T47D (cell line): ENCODE data around the gene LARGE2.

ENCODE experiments used
- DNase-seq, 2 experiments: peaks; one replicate each; pipeline versions ENCODE4 v3.0.0 to v3.0.0-alpha.2; 2011 to 2012; ENCODE audit warnings: low read depth in 1 of 2, low spot score in 1 of 2
- JUND ChIP-seq: IDR thresholded peaks from 2 replicates; pipeline ENCODE4 v1.6.1; 2012; ENCODE audit warnings: low read depth
- in situ Hi-C: cut with HindIII; loops from 2 replicates; pipeline ENCODE4 v1.10.0; 2016; ENCODE audit warnings: low sequenced_read_pairs, low pct_unique_long_range_greater_than_20kb

LARGE2 gene

GRCh38 chr11:45924036-45924915 lies 1.8 kb downstream of the LARGE2 start:
- TF ChIP-seq JUND = no peak
- in situ Hi-C loops = no loop called here
- DNase-seq = no peak

- DNase-seq = no peak
- in situ Hi-C loops = no loop called here
- no peak for TF ChIP-seq JUND
These were observed 2.5 kb downstream of the LARGE2 start for GRCh38 chr11:45924927-45925326.

DNA sequence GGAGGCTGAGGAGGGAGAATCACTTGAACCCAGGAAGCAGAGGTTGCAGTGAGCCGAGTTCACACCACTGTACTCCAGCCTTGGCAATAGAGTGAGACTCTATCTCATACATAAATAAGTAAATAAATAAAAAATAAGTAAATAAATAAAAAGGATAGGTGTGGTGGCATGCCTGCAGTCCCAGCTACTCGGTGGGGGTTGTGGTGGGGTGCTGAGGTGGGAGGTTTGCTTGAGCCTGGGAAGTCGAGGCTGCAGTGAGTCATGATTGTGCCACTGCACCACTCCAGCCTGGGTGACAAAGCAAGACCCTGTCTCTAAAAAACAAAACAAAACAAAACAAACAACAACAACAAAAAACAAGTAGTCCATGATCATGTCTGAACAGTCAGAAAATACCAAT lies 3.1 kb downstream of the LARGE2 start:
- no peak for TF ChIP-seq JUND
- in situ Hi-C loops = no loop called here
- no peak for DNase-seq

DNA sequence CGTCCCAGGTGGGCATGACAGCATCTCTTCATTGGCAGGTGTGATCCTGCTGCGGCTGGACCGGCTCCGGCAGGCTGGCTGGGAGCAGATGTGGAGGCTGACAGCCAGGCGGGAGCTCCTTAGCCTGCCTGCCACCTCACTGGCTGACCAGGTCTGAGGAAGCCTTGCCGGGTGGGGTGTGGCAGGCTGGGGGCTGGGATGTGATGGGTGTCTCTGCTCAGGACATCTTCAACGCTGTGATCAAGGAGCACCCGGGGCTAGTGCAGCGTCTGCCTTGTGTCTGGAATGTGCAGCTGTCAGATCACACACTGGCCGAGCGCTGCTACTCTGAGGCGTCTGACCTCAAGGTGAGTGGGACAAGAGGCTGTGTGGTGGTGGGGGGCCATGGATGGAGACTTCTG lies 3.5 kb downstream of the LARGE2 start:
- DNase-seq = no peak
- TF ChIP-seq JUND = no peak
- in situ Hi-C loops = no loop called here

DNA sequence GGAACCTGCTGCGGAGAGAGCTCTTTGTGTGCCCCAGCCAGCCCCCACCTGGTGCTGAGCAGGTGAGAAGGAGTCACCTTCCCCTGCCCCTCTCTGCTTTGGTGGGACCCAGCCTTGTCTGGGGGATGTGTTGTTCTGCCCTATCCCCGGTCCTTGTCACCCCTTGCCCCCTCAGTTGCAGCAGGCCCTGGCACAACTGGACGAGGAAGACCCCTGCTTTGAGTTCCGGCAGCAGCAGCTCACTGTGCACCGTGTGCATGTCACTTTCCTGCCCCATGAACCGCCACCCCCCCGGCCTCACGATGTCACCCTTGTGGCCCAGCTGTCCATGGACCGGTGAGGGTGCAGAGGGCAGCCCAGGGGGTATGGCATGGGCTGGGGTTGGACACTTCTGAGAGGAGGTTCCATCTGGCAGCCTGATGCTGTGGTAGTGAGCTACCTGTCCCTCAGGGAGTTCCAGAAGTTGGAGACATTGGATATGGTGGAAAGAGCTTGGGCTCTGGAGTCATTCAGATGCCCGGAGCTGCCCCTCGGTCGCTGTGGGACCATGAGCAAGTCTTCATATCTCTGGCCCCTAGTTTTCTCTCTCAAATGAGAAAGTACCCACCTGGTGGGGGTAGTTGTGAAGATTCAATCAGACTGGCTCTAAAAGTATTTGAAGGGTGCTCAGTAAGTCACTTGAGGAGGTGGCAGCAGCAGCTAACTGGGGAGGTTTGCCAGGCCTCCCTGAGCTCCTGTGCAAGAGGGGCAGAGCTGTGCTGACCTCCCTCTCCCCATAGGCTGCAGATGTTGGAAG lies 4.3 kb downstream of the LARGE2 start:
- no peak for DNase-seq
- in situ Hi-C loops = no loop called here
- TF ChIP-seq JUND = no peak

DNA sequence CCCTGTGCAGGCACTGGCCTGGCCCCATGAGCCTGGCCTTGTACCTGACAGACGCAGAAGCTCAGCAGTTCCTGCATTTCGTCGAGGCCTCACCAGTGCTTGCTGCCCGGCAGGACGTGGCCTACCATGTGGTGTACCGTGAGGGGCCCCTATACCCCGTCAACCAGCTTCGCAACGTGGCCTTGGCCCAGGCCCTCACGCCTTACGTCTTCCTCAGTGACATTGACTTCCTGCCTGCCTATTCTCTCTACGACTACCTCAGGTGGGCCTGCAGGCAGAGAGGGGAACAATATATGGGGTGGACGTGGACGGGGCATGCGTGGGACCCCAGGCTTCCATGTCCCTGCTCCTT lies 4.9 kb downstream of the LARGE2 start:
- in situ Hi-C loops = no loop called here
- no peak for TF ChIP-seq JUND
- DNase-seq = no peak

GRCh38 chr11:45927684-45928413 lies 5.4 kb downstream of the LARGE2 start:
- in situ Hi-C loops = no loop called here
- no peak for TF ChIP-seq JUND
- no peak for DNase-seq

GRCh38 chr11:45928535-45929215 lies 6.2 kb downstream of the LARGE2 start:
- in situ Hi-C loops = no loop called here
- DNase-seq = no peak
- TF ChIP-seq JUND = no peak

DNA sequence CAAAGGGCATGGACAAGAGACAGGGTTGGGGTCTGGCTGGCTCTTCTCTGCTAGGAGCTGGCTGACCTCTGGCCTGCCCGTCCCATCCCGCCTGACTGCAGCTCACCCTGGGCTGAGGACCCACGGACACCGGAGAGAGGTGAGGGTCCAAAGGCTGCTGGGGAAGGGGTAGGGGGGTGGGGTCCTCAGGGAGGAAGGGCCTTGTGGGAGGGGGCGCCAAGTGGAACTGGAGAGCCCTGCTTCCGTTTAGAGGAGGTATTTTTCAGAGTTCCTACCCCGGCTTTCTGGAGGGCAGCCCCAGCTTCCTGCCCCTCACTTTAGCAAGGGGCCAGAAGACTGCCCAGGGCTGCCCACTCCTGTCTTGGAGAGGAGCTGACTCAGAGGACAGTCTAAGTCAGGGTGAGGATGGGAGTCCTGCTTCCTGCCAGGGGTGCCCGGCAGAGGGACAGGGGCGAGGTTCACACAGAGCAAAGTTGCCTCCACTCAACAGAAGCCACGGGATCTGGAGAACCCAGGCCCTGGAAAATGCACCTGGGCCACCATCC lies 7.1 kb downstream of the LARGE2 start:
- TF ChIP-seq JUND = no peak
- in situ Hi-C loops = no loop called here
- DNase-seq = no peak

DNA sequence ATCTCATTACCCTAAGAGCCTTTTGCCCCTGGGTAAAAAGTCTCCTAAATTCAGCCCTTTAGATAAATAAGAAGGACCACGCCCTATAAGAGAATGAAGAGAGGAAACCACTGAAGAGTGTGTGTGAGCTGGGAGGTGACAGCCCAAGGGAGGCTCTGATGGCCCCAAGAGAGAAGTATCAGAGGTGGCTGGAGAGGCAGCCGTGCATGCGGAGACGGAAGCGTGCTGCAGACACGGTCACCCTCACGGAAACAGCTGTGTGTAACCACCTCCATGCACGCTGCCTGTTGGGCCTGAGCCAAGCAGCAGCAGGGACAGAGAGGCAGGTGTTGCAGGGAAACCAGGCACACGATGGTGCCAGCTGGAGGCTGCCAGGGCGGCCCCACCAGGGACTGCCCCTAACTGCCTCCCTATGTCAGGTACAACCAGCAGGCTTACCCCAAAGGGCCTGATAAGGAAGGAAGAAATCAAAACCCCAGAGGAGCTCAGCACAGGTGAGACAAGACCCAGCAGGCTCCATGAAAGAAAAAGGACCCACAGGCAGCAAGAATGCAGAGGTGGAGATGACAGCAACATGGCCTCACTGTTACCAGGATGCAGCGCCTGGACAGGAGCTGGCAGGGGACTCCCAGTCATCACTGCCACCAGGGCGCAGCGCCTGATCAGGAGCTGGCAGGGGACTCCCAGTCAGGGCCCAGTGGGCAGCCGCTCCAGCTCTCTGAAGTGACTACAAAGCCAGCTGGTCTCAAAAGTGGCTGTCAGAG lies 7.8 kb downstream of the LARGE2 start:
- TF ChIP-seq JUND = no peak
- in situ Hi-C loops = no loop called here
- DNase-seq = no peak

DNA sequence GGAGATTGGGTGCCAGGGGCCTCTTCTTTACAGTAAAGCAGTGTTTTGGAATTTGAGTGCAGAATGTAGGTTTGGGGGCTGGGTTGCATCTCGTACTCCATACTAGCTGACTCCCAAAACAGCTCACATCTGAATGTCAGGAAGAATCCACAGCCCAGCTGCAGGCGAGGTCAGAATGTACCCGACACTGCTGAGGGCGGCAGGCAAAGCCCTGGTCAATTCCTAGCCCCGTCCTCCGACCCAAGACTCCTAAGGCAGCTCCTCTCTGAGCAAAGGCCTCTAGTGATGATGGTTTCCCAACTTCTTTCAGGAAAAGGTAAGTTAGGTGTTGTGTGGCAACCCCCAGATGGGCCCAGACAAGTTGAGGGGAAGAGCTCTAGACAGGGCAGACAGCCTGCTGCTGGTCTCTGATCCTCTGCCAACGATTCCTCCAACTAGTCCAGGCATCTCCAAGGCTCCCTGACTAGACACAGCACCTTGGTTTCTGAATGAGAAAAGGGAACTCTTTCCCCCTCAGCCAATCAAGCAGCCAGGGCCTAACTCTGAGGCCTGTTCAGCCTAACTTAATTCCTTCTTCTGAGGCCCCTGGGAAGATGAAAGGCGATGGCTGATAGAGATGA lies 8.6 kb downstream of the LARGE2 start:
- TF ChIP-seq JUND = no peak
- no peak for DNase-seq
- in situ Hi-C loops = no loop called here
